ENCODE results near the gene MASP1.

The MASP1 gene

DNA sequence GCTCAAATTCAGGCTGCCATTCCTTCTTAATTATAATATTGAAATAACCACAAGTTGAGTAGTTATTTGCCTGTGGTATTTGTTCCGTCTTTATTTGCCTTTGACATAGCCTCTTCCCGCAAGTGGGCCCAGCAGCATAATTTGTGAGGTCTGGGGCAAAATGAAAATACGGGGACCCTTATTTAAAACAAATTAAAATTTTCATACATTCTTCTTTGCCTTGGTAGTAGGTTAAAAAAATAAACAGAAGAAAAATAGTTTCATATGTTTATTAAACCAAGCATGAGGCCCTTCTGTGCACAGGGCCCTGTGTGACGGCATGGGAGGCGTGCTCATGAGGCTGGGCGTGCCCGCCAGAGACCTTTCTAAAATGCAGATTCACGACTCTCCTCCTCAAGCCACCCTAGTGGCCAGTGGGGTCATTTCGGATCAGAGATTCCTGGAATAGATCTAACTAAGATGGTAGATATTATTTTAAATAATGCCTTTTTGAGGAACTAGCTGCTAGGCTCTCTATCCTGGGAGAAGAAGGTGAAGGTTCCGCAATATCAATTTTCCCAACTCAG is 35.4 kb downstream of the MASP1 start:
- TF ChIP-seq TEAD4 (IDR thresholded peaks at IDR 0.05) = no peak
- TF ChIP-seq, protein P1, sequence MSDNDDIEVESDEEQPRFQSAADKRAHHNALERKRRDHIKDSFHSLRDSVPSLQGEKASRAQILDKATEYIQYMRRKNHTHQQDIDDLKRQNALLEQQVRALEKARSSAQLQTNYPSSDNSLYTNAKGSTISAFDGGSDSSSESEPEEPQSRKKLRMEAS (IDR thresholded peaks at IDR 0.05) = no peak
- no peak for TF ChIP-seq CREB1 (IDR thresholded peaks at IDR 0.05; ENCODE audit: low read depth)

DNA sequence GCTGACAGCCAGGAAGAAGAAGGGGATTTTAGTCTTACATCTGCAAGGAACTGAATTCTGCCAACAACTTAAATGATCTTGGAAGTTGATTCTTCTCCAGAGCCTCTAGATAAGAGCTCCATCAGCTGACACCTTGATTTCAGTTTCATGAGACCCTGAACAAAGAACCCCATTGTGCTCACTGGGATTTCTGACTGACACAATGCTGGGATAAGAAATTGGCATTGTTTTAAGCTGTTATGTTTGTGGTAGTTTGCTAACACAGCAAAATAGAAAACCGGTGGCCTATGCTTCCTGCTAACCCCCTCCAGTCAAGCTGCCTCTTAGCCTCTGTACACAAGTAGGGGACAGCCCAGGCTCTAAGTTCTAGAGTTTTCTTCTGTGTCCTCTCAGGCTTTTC is 36.2 kb downstream of the MASP1 start:
- TF ChIP-seq CREB1 (IDR thresholded peaks at IDR 0.05; ENCODE audit: low read depth) (no peak), EP300 (IDR thresholded peaks at IDR 0.05; ENCODE audit: borderline replicate concordance) (no peak), RAD21 (IDR thresholded peaks at IDR 0.05; ENCODE audit: low read depth) (no peak), TEAD4 (IDR thresholded peaks at IDR 0.05) (no peak), YY1 (IDR thresholded peaks at IDR 0.05; ENCODE audit: low read depth) (no peak), NFIC (IDR thresholded peaks at IDR 0.05) (no peak), TAF1 (IDR thresholded peaks at IDR 0.05; ENCODE audit: low read depth) (no peak), TCF12 (IDR thresholded peaks at IDR 0.05; ENCODE audit: low read depth) (no peak), FOXM1 (IDR thresholded peaks at IDR 0.05; ENCODE audit: borderline replicate concordance, low read depth) (no peak)
- TF ChIP-seq, protein P2, sequence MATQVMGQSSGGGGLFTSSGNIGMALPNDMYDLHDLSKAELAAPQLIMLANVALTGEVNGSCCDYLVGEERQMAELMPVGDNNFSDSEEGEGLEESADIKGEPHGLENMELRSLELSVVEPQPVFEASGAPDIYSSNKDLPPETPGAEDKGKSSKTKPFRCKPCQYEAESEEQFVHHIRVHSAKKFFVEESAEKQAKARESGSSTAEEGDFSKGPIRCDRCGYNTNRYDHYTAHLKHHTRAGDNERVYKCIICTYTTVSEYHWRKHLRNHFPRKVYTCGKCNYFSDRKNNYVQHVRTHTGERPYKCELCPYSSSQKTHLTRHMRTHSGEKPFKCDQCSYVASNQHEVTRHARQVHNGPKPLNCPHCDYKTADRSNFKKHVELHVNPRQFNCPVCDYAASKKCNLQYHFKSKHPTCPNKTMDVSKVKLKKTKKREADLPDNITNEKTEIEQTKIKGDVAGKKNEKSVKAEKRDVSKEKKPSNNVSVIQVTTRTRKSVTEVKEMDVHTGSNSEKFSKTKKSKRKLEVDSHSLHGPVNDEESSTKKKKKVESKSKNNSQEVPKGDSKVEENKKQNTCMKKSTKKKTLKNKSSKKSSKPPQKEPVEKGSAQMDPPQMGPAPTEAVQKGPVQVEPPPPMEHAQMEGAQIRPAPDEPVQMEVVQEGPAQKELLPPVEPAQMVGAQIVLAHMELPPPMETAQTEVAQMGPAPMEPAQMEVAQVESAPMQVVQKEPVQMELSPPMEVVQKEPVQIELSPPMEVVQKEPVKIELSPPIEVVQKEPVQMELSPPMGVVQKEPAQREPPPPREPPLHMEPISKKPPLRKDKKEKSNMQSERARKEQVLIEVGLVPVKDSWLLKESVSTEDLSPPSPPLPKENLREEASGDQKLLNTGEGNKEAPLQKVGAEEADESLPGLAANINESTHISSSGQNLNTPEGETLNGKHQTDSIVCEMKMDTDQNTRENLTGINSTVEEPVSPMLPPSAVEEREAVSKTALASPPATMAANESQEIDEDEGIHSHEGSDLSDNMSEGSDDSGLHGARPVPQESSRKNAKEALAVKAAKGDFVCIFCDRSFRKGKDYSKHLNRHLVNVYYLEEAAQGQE (IDR thresholded peaks at IDR 0.05; ENCODE audit: low read depth) = no peak
- TF ChIP-seq, protein P1 (IDR thresholded peaks at IDR 0.05) = no peak
- TF ChIP-seq, protein P3, sequence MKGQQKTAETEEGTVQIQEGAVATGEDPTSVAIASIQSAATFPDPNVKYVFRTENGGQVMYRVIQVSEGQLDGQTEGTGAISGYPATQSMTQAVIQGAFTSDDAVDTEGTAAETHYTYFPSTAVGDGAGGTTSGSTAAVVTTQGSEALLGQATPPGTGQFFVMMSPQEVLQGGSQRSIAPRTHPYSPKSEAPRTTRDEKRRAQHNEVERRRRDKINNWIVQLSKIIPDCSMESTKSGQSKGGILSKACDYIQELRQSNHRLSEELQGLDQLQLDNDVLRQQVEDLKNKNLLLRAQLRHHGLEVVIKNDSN (IDR thresholded peaks at IDR 0.05) = no peak

DNA sequence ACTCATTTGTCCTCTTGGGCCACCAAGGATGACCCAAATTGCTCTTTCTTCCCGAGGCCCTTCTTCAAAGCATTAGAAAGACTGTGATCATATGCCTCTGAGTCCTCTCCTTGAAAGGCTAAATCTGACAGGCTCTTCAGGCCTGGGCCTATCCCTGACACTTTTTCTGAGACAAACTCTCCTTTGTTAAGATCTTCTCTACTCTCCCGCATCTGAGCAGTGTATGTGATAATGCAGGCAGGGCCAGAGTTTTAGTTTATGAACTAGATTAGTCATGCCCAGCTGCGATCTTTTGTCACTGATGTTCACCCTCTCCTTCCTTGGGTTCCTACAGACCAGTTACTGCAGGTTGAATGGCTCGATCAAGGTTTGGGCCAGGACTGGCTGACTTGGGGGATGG is 39.2 kb downstream of the MASP1 start:
- TF ChIP-seq, protein P1 (IDR thresholded peaks at IDR 0.05) = no peak
- TF ChIP-seq TEAD4 (IDR thresholded peaks at IDR 0.05) = no peak

DNA sequence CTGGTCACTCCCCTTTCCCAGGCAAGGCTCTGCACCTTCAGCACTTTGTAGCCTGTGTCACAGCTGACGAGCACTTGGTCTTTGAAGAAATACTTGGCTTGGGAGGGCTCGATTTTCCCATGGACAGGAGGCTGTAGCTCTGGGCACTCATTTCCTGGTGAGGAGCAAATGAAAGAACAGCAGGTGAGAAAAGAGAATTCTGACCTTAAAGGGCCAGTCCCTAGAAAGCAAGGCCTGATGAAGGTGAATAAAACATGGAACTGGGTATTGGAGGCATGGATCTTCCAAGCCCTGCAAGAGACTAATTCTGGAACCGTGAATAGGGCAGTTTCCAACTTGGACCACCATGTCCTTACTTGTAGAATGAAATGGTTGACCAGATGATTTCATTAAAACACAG is 39.9 kb downstream of the MASP1 start:
- no peak for TF ChIP-seq ZBTB7A (IDR thresholded peaks at IDR 0.05; ENCODE audit: low read depth)

DNA sequence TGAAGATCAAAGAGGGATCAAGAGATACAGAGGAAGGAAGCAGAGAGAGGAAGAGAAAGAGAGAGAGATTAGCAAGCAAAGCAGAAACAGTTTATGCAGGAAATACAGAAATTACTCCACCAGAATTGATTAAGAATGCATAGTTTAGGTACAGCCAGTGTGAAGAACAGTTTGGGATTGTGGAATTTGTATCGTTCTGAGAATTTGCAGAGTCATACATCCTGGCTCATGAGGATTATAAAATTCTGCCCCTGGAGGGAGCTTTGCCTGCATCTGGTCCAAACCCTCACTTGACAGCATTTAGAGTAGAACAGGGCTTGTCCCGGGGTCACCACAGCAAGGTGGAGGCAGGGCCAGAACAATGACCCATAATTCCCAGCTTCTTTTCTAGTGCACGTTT is 44.1 kb downstream of the MASP1 start:
- TF ChIP-seq, protein P1 (IDR thresholded peaks at IDR 0.05) = no peak
- no peak for TF ChIP-seq RAD21 (IDR thresholded peaks at IDR 0.05; ENCODE audit: low read depth)
- TF ChIP-seq TEAD4 (IDR thresholded peaks at IDR 0.05) = no peak
- TF ChIP-seq TAF1 (IDR thresholded peaks at IDR 0.05; ENCODE audit: low read depth) = no peak
- no peak for TF ChIP-seq EGR1 (IDR thresholded peaks at IDR 0.05)
- no peak for TF ChIP-seq NFIC (IDR thresholded peaks at IDR 0.05)
- TF ChIP-seq, protein P3 (IDR thresholded peaks at IDR 0.05) = no peak
- no peak for TF ChIP-seq FOXM1 (IDR thresholded peaks at IDR 0.05; ENCODE audit: borderline replicate concordance, low read depth)
- no peak for TF ChIP-seq YY1 (IDR thresholded peaks at IDR 0.05; ENCODE audit: low read depth)
- TF ChIP-seq EP300 (IDR thresholded peaks at IDR 0.05; ENCODE audit: borderline replicate concordance) = no peak
- TF ChIP-seq CREB1 (IDR thresholded peaks at IDR 0.05; ENCODE audit: low read depth) = no peak
- TF ChIP-seq ZBTB7A (IDR thresholded peaks at IDR 0.05; ENCODE audit: low read depth) = no peak

DNA sequence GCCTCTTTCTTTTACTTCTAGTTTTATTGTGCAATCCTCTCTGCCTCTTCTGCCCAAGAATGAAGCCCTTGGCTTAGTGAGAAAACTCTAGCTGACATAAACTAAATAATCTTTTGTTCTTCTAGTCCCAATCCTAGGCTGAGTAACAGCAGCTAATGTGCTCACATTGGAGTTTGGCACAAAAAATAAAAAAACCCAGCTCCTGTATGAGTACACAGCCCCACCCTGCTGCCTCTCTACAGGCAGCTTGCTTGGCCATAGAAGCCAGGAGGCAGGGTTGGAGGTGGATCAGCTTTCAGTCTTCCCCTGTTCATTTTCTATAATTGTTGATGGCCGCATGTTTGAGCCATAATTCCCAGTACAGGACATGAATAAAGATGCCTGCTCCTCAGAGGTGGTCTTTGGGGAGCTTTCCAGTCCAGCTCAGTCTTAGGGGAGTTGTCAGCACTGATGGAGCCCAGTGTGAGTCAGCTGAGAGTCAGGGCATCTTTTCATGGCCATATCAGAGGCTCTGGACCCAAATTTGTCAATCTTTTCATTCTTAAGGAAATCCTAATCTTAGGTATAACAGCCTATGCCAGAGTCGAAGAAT is 47.5 kb downstream of the MASP1 start:
- TF ChIP-seq EGR1 (IDR thresholded peaks at IDR 0.05) (no peak), YY1 (IDR thresholded peaks at IDR 0.05; ENCODE audit: low read depth) (no peak), TAF1 (IDR thresholded peaks at IDR 0.05; ENCODE audit: low read depth) (no peak), TCF12 (IDR thresholded peaks at IDR 0.05; ENCODE audit: low read depth) (no peak), RAD21 (IDR thresholded peaks at IDR 0.05; ENCODE audit: low read depth) (no peak), CREB1 (IDR thresholded peaks at IDR 0.05; ENCODE audit: low read depth) (no peak)
- TF ChIP-seq, protein P3 (IDR thresholded peaks at IDR 0.05) = no peak
- TF ChIP-seq, protein P1 (IDR thresholded peaks at IDR 0.05) = no peak

DNA sequence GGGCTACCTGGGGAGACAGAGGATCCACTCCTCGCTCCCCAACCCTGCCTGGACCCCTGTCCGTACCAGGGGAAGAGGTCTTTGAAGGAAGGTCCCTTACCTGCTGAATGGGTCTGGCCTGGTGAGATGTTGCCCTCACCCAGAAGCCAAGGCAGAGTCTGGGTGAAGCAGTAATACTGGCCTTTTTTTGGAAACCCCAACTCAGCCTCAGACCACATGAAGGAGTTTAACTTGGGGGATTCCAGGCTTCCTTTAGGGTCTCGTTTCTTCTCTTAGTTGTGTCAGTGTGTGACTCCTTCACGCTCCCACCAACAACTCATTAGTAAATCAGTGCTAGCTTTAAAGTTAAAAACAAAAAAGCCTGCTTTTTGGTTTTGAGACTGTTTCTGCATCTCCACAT is 48.6 kb downstream of the MASP1 start:
- TF ChIP-seq TCF12 (IDR thresholded peaks at IDR 0.05; ENCODE audit: low read depth) (no peak), NFIC (IDR thresholded peaks at IDR 0.05) (no peak), TAF1 (IDR thresholded peaks at IDR 0.05; ENCODE audit: low read depth) (no peak), YY1 (IDR thresholded peaks at IDR 0.05; ENCODE audit: low read depth) (no peak), RAD21 (IDR thresholded peaks at IDR 0.05; ENCODE audit: low read depth) (no peak)
- TF ChIP-seq, protein P3 (IDR thresholded peaks at IDR 0.05) = no peak
- TF ChIP-seq, protein P2 (IDR thresholded peaks at IDR 0.05; ENCODE audit: low read depth) = no peak
